A204.1 (cell line): ENCODE data around the gene EXTL1.

ENCODE experiments used
- FAIRE-seq: peaks from 2 replicates; lab custom pipeline; 2012; peaks lifted over from hg19 to GRCh38; lab: Jason Lieb, UNC

EXTL1 gene

DNA sequence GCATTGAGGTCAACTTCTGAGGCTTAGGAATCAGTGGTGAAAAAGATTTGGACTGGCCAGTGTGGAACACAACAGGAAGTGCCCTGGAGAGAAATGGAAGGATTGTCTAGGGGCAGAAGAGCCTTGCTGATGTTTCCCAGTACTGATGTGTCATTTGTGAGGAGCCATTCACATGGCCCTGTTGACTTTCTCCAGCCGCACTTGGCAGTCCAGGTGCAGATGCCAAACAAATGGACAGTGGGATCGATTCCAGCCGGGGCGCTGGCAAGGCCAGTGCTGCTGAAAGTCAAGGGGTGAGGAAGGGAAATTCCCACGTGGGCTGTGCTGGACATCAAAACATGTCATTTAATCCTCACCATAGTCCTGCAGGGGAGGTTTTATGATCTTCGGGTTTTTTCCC is 50.7 kb downstream of the EXTL1 start:
- FAIRE-seq = no peak

DNA sequence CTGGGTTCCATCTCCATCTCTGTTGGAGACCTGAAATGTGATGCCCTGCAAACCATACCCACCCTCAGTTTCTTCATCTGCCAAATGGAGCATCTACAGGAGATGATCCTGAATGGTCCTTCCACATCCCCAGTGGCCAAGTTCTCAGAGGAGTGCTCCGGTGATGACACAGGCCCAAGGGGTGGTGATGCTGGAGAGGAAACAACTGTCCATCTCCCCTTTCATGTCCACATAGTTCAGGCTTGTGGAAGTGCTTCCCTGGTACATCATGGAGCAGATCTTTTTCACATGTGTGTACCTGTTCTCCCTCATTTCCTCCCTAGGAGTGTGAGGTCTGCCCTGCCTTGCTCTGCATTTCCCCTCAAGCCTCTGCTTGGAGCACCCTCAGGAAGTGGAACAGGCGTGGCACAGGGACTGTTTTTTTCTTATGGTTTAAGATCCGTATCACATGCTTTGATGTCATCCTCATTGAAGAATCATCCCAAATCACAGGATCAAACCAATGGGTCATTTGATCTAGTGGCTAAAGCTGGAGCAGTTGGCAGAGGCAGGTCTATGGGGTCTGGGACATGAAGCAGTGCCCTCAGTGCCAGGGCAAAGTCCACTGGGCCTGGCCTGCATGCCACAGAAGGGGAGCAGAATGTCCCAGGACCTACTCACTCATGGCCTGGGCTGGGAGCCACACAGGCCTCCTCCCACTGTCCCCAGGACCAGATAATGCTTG is 54.0 kb downstream of the EXTL1 start:
- no peak for FAIRE-seq

DNA sequence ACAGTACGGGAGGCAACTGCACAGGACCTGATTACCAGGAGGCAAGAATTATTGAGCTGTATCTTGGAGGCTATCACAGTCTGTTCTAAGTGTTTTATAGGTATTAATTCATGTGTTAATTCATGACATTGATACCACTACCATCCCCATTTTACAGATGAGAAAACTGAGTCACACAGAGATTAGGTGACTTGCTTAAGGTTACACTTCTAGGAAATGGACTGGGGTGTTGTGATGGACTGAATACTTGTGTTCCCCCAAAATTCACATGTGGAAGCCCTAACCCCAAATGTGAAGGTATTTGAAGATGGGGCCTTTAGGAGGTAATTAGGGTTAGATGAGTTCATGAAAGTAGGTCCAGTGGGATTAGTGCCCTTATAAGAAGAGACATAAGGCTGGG is 55.9 kb downstream of the EXTL1 start:
- no peak for FAIRE-seq

DNA sequence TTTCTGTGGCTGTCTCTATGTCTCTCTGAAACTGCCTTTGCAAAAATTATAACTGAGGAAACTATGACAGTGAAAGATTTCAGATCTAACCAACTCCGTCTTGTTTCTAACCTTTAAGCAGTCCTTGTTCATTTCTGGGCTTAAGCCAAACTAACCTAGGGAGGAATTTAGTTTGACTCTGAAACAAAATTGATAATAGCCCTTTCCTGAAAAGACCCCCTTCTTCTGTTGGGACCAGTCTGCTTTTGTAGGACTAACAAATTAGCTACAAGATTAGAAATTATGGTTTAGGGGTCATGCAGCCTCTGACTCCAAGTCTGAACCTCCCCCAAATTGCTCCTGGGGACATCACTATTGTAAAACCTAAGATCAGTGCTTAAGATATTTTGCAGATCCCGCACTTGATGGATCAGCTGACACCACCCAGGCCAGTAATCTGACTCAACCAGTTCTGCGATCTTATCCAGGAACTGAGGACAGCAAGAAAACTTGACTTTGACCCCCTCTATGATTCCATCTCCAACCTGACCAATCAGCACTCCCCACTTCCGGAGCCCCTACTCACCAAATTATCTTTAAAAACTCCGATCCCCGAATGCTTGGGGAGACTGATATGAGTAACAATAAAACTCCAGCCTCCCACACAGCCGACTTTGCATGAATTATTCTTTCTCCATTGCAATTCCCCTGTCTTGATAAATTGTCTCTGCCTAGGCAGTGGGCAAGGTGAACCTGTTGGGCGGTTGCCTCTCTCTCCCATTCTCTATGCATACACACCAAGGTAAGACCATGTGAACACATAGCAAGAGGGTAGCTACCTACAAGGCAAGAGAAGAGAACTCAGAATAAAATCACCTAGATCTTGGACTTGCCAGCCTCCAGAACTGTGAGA is 57.0 kb downstream of the EXTL1 start:
- no peak for FAIRE-seq

DNA sequence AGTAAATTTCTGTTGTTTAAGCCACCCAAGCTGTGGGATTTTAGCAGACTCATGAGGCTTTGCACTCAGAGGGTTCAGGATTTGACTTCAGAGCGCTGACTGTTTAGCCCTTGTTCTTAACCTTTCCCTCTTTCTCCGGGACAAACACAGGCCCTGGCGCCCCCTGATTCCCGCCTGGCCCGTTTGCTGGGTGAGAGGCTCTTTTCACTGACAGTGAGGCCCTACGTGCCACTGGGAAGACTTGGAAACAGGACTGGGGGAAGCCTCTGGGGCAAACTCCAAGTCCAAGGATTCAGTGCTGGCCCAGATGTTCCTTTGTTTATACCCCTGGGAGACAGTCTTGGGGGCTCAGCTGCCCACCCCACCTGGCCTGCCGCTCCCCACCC is 57.6 kb downstream of the EXTL1 start:
- FAIRE-seq = no peak

DNA sequence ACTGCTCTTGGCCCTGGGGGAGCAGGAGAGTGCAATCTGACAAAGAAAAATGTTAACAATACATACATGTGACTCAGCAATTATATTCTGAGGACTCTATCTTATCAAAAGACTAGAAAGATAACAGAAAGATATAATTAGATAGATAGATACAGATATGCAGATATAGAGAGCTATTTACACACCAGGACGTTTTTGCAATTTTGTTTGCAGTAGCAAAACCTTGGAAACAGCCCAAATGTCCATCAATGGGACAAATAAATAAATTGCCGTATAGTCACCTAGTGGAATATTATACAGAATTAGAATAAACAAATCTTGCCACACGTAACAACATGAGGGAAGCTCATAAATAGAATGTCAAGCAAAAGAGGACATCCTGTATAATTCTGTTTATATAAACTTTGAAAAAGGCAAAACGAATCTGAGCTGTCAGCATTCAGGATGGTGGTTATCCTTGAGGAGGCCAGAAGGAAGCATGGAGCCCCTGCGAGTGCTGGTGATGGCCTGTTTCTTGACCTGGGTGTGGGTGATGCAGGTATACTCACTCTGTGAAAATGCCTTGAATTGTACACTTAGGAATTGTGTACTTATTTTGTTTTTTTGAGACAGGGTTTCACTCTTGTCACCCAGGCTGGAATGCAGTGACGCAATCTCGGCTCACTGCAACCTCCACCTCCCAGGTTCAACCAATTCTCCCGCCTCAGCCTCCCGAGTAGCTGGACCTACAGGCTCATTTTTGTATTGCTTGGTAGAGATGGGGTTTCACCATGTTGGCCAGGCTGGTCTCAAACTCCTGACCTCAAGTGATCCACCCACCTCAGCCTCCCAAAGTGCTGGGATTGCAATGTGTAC is 58.6 kb downstream of the EXTL1 start:
- FAIRE-seq = no peak

DNA sequence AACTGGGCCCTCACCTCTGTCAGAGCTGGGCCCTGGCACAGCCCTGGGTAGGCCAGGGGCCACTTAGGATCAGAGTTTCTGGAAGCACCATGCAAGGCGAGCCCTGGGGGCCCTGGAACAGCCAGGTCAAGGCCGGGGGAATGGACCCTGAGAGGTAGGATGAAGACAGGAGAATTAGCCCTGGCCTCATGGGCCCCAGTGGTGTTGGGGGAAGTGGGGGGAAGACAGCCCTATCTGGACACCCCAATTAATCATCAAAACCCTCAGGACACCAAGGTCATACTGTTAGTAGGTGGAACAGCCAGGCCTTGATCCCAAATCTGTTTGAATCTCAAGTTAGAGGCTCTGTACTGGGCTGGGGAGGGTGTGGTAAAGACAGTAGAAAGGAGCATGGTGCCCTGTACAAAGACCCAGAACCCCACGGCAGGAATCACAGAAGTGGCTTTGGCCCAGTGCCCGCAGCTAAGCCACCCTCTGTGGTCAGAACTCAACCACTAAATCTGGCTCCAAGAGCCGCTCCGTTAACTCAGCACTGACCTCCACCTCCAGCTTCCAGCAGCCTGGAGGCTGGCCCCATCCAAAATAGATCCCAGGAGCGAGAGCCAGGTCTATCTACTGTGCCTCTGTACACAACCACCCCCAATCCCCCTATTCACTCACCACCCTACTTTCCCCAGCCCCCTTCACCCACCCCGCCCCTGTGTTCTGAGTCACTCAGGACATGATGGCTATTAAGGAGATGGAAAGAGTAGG is 59.9 kb downstream of the EXTL1 start:
- FAIRE-seq = no peak

DNA sequence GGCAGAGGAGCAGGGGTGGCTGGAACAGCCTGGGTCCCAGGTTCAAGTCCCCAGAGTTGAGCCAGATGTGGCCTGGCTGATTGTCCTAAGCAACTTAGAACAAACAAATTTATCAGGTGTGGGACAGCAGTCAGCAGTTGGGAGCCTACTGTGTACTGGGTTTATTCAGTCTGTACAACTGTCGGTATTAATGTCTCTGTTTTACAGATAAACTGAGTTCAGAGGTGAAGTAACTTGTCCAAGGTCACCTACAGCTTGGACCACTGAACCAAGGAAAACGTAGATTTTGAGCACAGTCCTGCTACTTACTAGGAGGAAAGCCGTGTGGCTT is 60.4 kb downstream of the EXTL1 start:
- no peak for FAIRE-seq

DNA sequence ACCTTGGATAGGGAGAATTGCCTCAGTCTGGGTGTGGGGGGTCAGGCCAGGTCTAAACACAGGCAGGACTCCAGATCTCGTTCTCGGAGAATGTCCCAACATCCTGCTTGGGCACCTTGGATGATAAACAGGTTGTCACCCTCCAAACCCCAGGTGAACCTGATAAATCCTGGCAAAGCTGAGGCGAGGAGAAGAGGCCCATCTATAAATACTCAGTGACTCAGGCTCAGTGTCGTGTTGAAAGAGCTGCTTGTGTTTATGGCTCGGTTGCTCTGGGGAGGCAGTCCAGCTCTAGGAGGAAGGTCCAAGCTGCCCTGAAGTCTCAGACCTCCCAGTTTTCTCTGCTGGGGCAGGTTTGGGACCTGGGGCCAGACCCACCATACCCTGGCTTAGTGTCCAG is 61.6 kb downstream of the EXTL1 start:
- no peak for FAIRE-seq

DNA sequence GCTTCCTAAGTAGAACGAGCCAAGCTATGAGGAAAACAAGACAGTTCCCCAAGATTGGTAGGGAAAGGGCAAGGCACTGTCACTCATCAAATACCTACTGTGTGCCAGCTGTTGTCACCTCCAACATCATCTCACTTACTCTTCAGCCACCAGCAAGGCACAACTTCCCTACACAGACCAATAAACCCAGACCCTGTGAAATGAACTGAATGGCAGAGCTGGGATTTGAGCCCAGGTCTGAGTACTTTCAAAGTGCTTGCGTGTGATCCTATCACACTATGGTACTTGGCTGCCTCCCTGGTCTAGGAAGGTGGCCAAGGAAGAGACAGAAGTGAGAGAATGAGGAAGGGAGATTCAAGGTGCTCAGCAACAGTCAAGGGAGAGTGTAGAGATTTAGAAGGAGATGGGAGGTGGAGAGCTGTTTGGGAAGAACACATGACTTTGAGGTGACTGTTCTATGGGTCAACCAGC is 62.6 kb downstream of the EXTL1 start:
- no peak for FAIRE-seq

DNA sequence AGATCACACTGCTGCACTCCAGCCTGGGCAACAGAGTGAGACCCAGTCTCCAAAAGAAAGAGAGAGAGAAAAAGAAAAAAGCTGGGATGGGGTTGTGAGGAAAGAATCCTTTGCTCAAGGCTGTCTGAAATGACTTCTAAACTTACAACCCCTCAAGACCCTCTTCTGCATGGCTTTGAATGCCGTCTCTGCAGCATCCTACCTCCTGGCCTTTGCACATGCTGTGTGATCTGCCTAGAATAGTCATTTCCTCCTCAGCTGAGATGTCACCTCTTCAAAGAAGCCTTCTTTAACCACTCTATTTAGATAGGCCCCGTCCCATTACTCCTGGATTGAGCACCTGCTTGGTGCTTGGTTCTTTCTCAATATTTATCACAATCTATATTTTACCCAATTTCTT is 63.3 kb downstream of the EXTL1 start:
- FAIRE-seq = no peak
